NCI-H524 (cell line): ENCODE results near the gene NANP.

Source experiments
- DNase-seq, 2 experiments: peaks; one replicate each; lab custom pipeline; 2025; lab: John Stamatoyannopoulos, UW

Gene NANP

DNA sequence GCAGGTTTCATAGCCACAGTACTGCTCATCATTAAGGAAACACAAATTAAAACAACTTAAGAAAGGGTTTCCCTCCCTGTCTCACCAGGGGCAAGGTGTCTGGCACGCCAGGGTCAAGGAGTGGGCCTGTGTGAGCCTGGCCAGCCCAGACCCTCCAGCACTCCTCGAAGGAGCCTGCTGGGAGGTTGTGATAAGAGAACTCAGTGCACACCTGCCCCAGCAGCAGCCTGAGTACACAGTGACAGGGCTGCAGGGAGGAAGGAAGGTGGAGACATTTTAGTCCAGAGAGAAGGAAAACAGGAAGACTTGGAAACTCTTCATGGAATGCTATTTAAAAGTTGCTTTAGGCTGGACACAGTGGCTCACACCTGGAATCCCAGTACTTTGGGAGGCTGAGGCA lies 52.6 kb downstream of the NANP start:
- no peak for DNase-seq

GRCh38 chr20:25570148-25570530 lies 53.7 kb downstream of the NANP start:
- DNase-seq, result no peak

- no peak for DNase-seq
Observed at GRCh38 chr20:25567286-25567685, 56.5 kb downstream of the NANP start.

GRCh38 chr20:25566821-25567220 lies 57.0 kb downstream of the NANP start:
- DNase-seq, result no peak

GRCh38 chr20:25565578-25566157 lies 58.1 kb downstream of the NANP start:
- no peak for DNase-seq

DNA sequence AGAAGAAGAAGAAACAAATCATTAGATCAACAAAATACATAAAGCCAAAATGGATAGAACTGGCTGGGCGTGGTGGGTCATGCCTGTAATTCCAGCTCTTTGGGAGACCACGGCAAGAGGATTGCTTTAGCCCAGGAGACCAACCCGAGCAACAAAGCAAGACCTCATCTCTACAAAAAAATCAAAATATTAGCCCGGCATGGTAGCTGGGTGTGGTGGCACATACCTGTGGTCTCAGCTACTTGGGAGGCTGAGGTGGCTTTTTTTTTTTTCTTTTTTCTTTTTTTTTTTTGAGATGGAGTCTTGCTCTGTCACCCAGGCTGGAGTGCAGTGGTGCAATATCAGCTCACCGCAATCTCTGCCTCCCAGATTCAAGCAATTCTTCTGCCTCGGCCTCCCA lies 59.9 kb downstream of the NANP start:
- DNase-seq, result no peak

DNA sequence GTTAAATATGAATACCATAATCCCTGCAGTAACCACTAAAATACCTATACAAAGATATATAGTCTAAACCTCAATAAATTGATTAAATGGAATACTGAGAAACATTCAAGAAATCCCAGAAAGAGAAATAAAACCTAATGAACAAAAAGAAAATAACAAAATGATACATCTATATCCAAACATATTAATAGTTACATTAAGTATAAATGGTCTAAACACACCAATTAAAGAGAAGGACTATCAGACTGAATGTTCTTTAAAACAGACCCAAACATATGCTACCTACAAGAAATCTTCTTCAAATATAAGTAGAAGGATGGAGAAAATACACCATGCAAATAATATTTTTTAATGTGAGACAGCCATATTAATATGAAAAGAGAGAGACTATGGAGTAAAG lies 60.5 kb downstream of the NANP start:
- DNase-seq, result no peak
